GM12874 (cell line): ENCODE results near the gene COX18.

ENCODE experiments used
- TF ChIP-seq, protein P1 (sequence below): IDR thresholded peaks from 2 replicates; pipeline ENCODE4 v1.5.1; 2011; ENCODE audit warnings: low read depth, mild to moderate bottlenecking, control low read depth, low read length, moderate library complexity; ENCODE audit not compliant: insufficient read depth

Gene COX18

GRCh38 chr4:73092868-73093267, 23.4 kb upstream of the COX18 start:
- TF ChIP-seq, protein P1, sequence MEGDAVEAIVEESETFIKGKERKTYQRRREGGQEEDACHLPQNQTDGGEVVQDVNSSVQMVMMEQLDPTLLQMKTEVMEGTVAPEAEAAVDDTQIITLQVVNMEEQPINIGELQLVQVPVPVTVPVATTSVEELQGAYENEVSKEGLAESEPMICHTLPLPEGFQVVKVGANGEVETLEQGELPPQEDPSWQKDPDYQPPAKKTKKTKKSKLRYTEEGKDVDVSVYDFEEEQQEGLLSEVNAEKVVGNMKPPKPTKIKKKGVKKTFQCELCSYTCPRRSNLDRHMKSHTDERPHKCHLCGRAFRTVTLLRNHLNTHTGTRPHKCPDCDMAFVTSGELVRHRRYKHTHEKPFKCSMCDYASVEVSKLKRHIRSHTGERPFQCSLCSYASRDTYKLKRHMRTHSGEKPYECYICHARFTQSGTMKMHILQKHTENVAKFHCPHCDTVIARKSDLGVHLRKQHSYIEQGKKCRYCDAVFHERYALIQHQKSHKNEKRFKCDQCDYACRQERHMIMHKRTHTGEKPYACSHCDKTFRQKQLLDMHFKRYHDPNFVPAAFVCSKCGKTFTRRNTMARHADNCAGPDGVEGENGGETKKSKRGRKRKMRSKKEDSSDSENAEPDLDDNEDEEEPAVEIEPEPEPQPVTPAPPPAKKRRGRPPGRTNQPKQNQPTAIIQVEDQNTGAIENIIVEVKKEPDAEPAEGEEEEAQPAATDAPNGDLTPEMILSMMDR = no peak

GRCh38 chr4:73090738-73091137, 21.2 kb upstream of the COX18 start:
- TF ChIP-seq, protein P1 = no peak

DNA sequence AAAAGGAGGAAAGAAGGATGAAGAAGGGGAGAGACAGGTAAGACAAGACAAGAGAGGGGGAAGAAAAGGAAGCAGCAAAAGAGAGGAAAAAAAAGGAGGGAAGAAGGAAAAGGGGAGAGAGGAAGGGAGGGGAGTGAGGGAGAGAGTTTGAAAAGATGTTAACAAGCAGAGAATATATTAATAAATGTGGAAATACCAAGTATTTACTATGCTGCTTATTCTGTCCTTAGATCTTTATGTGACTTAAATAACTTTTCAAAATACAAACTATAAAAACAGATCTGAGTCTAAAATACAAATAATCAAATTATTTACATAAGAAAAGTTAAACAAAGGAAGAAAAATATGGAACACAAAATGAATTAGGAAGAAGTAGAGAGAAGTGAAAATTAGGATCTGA, 18.4 kb upstream of the COX18 start:
- TF ChIP-seq, protein P1 = no peak

DNA sequence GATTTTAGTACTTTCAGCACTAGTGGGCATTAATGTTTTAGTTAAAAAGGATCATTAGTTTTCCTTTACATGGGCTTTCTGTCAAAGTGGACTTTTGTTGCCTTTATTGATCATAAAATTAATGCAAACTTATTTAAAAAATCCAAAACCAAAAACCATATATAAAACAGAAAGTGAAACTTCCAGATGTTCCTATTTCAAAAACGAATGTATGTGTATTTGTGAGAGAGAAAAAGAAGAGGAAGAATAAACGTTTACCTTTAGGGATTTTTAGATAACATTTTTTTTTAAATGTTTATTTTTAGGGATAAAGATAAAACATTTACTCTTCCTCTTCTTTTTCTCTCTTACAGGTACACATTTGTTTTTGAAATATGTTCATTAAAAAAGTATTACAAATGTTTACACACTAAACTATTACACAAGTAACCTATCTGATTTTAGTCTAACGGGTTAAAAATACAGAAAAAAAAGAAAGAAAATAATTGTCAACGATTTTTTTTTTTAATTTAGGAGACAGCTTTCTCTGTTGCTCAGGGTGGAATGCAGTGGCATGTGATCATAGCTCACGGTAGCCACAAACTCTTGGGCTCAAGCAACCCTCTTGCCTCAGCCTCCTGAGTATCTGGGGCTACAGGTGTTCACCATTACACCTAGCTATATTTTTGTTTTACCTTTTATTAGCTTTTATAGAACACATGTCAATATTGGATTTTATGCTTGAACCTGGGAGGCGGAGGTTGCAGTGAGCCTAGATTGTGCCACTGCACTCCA, 16.8 kb upstream of the COX18 start:
- TF ChIP-seq, protein P1 = no peak

- TF ChIP-seq, protein P1 = no peak
Observed at GRCh38 chr4:73080789-73081188, 11.3 kb upstream of the COX18 start.

- TF ChIP-seq, protein P1 = no peak
Observed at GRCh38 chr4:73075832-73076231, 6.3 kb upstream of the COX18 start.

DNA sequence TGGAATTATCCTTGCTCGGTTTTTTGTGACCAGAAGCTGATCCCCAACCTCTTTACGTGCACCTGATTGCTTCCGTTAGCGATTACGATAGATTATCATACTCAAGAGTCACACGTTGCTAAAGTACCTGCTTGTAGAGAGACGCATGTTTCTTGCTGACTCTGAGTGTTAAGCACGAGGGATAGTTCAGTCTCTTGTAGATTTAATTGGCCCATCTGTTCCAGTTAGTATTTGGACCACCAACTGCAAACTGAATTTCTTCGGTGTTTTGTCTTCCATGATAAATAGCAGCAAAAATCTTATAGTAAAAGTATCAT, 516 bp upstream of the COX18 start:
- TF ChIP-seq, protein P1 = no peak
